NCI-H2171 (cell line): Measurements from ENCODE around the gene MAGEL2.
"Not testable (repeated sequence)": the region's sequence is repeated elsewhere in the genome, so short reads cannot be mapped to it uniquely, and the experiment has no call there.

ENCODE experiments used
- DNase-seq: peaks from one replicate; lab custom pipeline; 2025; lab: John Stamatoyannopoulos, UW

The MAGEL2 gene

GRCh38 chr15:23606226-23606625 is 41.4 kb downstream of the MAGEL2 start:
- DNase-seq: no peak

GRCh38 chr15:23602124-23602523 is 45.5 kb downstream of the MAGEL2 start:
- DNase-seq: no peak

GRCh38 chr15:23599053-23599452 is 48.6 kb downstream of the MAGEL2 start:
- DNase-seq: no peak

GRCh38 chr15:23597278-23597677 is 50.4 kb downstream of the MAGEL2 start:
- not testable (repeated sequence) for DNase-seq

GRCh38 chr15:23596736-23597135 is 50.9 kb downstream of the MAGEL2 start:
- no peak for DNase-seq

- no peak for DNase-seq
Measured at GRCh38 chr15:23595368-23595767, 52.3 kb downstream of the MAGEL2 start.

- no peak for DNase-seq
Measured at GRCh38 chr15:23594252-23594770, 53.4 kb downstream of the MAGEL2 start.
